GM19395 (cell line): Measurements from ENCODE around the gene CTNNA3.

Experiments
- ATAC-seq: cut with Tn5 transposase; IDR thresholded peaks from one replicate; pipeline ENCODE4 v1.9.1; 2021; ENCODE audit warnings: mild to moderate bottlenecking, moderate library complexity; ENCODE audit not compliant: unreplicated experiment

The CTNNA3 gene

DNA sequence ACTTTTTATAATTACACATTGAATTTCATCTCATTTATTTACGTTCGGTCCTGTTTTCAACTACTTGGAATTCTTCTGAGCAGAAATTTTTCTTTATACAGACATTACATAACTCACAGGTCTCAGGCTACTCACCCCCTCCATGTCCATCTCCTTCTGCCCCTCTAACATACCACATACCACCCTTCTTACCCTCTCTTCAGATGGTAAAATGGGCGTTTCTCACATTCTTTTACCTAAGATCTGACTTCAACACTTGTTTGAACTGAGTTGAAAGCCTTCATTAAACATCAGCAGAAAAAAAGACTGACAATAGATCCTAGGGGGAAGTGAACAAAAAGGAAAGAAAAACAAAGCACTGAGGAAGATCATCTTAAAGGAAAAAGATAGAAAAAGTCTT, 309.7 kb downstream of the CTNNA3 start:
- no peak for ATAC-seq

DNA sequence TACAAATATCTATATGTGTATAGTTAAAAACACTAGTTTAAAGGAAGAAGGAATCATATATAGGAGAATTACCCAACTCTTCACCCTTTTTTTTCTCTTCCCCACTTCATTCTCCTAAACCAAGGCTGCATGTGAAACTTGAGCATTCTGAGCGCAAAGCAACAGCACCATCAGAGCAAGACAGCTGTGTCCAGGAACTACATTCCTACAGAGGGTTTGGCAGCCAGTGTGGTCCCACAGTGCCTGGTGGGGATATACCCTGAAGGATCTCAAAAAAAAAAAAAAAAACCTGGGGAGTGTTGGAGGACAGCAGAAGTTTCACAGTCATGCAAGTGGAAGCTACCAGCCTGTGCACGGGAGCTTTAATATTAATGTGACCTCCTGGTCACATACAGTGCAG, 310.4 kb downstream of the CTNNA3 start:
- no peak for ATAC-seq

DNA sequence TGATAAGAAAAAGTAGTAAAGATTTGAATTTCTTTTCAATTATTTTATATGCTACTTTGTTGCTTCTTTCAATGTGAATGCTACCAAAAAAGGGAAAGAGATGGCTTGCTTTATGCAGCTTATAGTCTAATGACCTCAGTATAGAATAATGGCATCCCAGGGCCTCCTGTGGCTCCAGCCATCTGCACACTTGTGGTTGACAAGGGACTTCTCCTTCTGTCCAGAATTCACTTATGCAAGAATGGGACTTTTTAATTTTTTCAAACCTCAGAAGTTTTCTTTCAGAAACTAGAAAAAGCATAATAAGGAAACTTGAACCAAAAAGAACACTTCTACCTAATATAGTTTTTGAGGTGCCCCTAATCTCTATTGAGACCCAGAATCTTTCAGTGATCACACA, 310.9 kb downstream of the CTNNA3 start:
- ATAC-seq, result no peak

DNA sequence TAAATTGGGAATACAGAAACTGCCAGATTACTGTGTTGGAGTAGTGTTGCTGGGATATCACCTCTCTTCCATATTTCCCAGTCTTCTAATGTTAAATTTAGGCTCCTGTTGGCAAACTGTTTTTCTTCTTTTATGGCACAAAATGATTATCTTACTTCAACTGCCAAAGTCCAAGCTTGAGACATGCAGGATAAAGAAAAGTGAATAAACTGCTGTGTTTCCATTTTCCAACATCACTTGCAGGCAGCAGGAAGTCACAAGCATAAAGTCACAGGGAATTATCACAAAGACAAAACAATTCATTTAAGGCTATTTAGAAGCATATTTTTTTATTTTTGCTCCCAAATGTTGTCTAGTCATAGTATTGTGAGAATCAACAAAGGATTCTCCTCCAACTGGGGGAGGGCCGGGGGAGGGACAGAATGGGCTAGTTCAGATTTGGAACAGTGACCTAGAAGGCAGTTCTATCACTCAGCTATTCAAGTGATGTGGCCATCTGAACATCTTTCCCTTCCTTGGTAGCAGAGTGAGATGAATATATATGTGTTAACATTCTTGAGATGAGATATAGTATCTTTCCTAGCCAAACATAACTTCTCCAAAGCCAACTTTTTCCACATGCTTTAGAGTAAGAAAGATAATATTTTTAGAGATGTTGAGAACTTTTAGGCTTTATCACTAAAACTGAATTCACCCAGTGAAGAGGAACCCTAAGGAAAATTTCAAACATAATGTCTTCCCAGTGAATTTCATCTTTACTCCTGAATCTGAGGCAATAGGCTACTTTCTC, 364.7 kb downstream of the CTNNA3 start:
- no peak for ATAC-seq

DNA sequence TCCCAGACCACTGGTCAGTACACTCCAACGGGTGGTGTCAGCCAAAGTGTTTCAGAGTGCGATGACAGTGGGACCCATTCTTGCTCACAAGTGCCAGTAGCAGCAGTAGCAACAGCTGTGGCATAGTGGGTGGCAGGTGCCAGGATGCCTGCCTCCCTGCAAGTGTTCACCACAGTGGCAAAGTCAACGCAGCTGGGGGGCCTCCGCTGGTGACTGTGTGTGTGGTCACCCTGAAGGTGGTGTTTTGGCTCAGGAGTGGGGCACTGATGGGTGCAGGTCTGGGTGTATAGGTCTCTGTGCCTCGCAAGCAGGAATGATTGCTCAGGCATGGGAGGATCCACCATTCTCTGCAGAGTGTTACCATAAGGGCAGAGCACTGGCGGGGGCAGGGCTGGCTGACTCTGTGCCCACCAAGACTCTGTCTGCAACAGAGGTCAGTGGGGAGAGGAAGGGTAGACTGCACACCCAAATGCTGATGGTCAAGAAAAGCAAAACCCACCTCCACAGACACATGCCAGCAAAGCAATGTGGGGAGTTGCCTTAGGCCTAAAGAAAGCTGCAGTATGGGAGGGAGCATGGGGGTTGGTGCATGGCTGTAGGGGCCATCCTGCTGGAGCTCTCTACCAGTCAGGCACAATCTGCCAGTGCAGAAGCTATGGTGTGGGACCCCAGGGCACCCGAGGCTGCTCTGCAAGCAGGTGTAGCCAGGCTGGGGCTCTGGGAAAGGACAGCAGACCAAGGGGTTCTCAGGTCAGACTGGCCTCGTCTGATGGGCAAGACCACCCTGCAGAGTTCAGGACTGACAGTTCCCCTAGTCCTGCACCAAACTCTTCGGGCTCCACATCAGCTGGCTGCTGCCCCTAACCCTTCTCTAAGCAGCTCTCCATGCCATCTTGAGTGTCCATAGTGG, 368.1 kb downstream of the CTNNA3 start:
- no peak for ATAC-seq

DNA sequence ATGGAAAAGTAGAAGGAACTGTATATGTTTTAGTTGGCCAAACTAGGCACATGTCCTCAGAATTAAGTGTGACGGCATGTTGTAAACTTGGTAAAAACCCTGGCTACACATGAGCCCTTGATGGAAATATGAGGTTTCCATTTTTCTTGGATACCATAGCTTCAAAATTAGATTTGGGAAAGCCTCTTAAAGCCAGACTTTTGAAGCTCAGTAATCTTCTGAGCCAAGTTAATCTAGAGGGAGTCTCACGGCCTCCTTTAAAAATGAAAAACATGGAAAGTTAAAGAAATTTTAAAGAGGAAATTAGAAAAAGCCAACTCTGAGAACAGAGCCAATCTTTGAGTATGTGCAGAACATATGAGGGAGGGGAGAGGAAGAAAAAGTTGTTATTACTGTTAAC, 376.0 kb downstream of the CTNNA3 start:
- no peak for ATAC-seq

DNA sequence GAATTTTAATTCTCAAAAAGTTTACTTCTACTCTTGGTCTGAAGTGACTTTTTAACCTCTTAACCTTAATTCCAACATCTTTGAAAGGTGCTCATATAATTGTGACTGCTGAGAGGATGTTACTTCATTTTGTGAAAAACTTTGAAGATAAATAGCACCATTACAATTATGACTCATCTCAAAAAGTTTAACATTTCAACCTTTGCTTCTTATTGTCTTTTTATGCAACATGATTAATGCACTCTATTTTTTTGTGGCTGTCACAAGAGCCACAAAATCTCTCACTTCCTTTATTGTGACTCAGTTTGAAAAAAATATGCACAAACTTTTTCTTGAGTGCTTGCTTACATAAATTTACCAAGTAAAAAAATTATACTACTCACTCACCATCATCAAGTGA, 387.1 kb downstream of the CTNNA3 start:
- ATAC-seq, result no peak

DNA sequence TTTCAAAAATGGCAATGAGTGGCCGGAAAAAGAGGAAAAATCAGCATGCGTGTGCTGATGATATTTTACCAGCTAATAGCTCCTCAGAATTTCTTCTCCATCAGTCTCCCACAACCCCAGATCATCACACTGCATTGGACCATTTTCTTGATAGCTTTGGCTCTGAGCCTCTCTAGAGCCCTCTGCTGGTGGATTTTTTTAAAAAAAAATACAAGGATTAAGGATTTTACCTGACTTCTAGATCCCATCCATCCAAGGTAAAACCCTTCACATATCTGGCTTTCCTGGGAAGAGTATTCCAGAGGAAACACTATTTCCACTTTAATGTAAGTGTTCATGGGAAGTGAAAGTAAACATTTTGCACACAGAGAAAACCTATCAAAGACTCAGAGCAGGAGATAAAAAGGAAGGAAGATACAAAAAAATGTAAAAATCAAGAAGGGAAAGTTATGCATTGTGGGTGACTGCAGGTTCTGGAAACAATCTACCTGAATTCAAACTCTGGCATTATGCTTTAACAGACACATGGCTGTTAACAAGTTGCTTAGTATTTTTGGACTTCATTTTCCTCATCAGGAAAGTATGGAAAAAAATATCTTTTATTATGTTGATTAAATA, 389.3 kb downstream of the CTNNA3 start:
- no peak for ATAC-seq

DNA sequence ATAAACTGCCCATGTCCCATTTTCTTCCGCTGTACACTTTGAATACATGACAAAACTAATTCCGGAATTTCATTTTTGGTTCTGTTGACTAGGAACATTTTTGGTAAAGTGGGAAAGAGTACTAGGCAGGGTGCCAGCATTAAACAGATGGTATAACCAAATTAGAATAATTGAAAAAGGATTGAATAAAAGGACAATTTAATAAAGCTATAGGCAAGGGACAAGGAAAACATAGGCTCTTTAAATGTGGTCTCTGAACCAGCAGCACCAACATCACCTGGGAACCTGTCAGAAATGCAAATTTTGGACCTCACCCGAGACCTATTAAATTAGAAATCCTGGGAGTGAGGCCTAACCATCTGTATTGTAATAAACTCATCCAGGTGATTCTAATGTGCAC, 393.3 kb downstream of the CTNNA3 start:
- no peak for ATAC-seq

DNA sequence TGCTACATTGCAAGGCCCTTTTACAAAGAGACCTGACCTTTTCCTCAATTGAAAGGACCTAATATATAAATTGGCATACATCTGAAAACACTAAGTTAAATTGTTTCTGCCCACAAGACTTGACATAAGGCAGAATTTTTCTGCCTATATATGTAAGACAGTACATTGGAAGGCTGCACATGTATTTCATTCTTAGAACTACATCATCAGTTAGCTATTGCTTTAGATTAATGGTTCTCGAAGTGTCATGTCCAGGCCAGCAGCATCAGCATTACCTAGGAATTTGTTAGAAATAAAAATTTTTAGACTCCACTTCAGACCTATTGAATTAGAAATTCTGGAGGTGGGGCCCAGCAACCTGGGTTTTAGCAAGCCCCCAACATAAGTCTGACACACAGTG, 396.2 kb downstream of the CTNNA3 start:
- ATAC-seq, result no peak

DNA sequence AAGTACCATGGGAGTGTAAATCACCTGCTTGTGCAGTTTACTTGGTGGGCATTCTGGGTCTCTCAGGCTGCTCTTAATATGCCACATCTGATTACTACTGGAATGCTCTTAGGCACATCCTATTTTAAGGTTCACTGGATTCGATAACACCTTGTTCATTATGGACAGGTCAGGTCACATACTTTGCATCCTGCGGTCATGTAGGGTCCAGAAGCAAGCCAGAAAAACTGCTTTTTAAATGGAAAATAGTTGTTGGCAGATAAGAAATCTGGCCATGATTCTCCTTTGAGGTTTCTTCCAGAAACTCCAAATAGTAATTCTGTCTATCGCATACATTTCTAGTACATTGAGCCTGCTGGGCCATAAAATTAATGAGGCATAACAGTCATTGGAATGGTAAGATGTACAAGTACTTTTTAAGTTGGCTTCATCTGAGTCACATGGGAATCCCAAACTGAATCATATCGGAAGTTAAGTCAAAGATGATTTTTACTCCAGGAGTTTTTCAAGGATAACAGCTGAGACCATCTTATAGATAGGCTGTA, 398.3 kb downstream of the CTNNA3 start:
- no peak for ATAC-seq

DNA sequence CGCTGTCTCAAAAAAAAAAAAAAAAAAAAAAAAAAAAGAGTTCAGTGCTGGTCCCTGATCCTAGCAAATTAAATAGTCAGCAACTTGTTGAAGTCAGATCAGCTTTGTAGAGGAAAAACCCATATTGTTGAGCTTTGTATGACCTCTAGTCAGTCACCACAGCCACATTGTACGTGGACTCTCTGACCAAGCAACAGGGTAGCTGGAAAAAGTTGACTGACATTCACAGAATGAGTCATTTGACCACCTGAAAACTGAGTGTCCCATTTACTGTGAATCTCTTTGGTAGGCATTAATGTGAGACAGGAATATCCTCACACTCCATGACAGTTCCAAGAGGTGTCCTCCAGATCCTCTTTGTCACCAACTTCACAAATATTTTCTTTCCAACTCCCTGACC, 399.1 kb downstream of the CTNNA3 start:
- ATAC-seq, result no peak

DNA sequence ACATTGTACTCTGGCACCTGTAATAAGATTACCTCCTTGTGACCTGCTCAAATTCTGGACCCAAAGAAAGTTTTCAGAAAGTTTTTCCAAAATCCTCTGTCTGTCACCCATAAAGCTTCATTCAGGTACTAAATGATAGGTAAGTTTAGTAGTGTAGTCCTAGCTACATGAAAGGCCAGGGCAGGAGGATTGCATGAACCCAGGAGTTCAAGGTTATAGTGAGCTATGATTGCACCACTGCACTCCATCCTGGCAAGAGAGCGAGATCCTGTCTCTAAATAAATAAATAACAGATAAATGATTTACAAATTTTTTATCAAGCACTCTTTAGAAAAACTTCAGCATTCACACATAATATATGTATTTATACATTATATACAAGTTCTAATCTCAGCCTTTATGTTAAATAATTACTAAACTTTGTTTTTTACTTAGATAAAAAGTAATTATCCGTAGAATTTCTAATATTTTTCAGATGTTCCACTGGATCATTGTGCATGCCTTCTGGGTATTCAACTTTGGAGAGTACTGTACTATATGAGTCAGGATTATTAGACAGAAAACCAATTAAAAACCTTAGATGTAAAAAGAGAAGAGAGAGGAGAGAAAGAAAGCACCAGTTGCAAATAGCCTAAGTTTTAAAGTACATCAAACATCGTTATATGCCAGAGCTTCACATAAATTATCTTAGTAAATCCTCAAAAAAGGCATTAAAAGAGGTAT, 407.1 kb downstream of the CTNNA3 start:
- ATAC-seq, result no peak

DNA sequence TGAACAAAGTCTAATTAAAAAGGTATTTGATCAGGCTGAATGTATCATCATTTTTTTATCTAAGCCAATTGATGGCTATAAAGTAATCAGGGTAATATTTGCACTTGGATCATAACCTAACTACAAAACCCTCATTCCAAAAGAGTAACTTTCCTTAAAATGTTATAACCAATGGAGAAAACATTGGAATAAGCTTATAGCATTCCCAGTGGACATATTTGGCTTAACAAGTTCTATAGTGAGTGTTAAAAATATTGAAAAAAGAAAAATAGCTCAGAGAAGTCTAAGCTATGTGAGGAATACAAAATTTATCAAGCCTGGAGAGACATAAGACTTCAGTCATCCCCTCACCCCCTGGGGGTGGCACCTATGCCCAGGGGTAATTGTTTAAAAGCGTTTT, 411.4 kb downstream of the CTNNA3 start:
- no peak for ATAC-seq

DNA sequence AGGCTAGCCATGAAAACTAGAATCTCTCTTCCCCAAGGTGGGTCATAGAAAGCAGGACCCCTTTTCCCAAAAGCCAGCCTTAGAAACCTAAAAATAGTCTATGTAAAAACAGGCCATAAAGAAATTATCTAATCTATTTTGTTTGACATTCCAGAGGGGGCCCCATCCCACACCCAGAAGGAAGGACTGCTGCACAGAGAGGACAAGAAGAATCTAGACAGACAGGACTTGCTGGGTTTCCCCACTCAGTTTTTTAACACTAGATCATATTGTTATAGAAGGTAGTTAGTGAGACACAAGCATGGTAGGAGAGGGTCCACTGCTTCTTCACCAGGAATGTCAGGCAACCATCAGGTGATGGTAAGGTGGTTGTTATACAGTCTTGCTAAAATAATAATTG, 413.1 kb downstream of the CTNNA3 start:
- no peak for ATAC-seq

DNA sequence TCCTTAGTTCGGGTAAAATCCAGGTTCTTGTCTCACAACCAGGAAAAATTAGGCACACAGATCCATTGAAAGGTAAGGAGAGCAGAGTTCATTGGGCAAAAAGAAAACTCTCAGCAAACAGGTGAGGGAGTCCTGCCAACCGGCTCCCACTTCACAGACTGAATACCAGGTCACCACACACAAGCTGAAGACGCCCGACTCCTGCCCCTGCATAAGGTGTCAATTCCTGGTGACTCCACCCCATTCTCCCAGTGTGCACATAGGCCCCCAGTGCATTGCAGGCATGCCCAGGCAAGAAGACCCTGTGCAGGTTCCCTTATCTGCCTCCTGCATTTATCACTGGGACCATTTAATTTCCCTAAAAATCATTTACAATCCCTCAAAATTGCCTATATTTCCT, 415.6 kb downstream of the CTNNA3 start:
- ATAC-seq, result no peak

DNA sequence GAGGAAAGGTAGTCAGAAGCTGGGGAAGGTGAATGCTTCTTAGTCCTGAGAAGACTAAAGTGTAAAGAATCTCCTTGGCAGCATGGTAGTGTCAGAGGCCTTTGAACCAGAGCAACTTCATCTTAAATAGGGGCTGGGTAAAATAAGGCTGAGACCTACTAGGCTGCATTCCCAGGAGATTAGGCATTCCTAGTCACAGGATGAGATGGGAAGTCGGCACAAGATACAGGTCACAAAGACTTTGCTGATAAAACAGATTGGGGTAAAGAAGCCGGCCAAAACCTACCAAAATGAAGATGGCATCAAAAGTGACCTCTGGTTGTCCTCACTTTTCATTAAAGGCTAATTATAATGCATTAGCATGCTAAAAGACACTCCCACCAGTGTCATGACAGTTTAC, 418.6 kb downstream of the CTNNA3 start:
- no peak for ATAC-seq

DNA sequence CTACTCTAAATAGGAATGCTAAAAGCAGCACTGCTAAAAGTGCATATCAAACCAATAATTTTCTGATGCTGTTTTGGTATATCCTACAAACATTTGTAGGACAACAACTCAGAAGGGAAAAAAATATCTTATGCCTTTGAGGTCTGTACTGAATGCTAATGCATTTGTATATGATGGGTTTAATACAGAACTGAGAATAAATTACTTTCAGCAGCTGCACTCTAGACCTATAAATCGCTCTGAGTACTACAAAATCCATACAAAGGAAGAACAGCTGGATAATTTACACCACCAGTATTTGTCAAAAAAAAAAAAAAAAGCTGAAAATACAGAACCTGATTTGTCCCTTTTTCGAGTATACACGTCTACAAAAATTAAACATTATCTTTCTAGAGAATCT, 426.2 kb downstream of the CTNNA3 start:
- no peak for ATAC-seq

DNA sequence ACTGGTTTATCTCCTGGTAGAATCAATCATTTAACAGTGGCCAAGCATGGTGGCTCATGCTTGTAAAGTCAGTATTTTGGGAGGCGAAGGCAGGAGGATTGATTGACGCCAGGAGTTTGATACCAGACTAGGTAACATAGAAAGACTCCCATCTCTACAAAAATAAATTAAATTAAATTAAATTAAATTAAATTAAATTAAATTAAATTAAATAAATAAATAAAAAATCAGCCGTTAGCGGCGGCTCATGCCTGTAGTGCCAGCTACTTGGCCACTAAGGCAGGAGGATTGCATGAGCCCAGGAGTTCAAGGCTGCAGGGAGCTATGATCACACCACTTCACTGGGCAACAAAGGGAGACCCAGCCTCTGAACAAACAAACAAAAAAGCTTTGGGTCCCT, 427.8 kb downstream of the CTNNA3 start:
- ATAC-seq, result no peak

DNA sequence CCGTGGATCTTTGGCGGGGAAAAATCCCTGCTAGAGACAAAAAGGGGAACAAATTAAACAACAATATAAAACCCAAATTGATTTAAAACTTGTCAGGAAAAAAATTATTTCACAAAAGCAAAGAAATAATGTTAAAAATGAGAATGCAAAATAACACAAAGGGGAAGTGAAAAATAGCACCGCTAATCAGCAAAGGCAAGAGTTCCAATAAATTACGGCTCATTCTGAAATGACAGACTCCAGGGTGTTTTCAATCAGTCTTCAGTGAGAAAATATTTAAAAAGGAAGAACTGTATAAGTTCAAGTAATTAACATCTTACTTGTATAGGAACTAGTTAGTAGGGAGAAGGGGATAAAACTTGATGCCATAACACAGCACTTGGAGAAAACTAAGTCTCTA, 433.3 kb downstream of the CTNNA3 start:
- peak; percentile 56 for ATAC-seq

DNA sequence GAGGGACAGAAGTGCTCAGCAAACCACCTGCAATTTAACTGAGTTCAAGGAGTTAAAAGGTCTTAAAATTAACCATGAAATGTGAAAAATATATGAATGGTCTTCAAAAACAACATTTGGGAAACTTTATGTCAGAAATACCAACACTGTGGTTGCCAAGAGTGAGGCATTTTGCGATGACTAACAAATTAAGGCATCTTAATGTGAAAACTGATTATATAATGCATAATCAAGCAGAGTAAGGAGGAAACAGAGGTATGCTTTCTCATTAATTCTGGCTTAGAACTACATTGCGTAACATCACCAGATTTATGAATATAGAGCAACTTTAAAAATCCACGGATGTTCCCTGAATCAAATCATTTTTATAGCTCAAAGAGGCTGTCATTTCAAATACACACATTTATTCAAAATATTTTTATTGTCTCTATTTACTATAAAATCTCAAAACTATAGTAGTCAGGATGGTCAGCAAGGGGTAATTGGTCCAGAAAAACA, 434.6 kb downstream of the CTNNA3 start:
- ATAC-seq, result no peak
